Naive thymus-derived CD8-positive, alpha-beta T cell (primary cell): ENCODE measurements around the gene MCM3AP. TPM values are rescaled to one million over a fixed set of nuclear protein-coding genes. Genes with fewer than 3 reads are reported as not detected.
A peak's percentile ranks its signal among the peaks of the same experiment; 100 is the strongest.

Experiments
- ATAC-seq, 2 donors: fragments of 150-1000 bp; cut with Tn5 transposase in 1 of 2; sonication (Bioruptor Pico), chemical (Tn5 transposase) in 1 of 2; 1 replicate in 1 of 2; 2 replicates in 1 of 2; pipeline ENCODE4 v1.10.0; 2021; ENCODE audit warnings: mild to moderate bottlenecking in 2 of 2, moderate library complexity in 2 of 2
- POLR2A ChIA-PET: fragments of 350-600 bp; sonication (Branson Sonifier 250); formaldehyde crosslinking; loops from one replicate; lab custom pipeline; 2021; ENCODE audit warnings: antibody characterized with exemption; lab: Charles Lee
- DNase-seq, 10 donors: peaks; one replicate each; pipeline versions ENCODE4 v3.0.0 to v3.0.0-alpha.2; 2020 to 2022
- H3K27ac Mint-ChIP-seq, 10 donors: one replicate each; pipeline ENCODE4 v1.8.0; 2020 to 2022; ENCODE audit warnings: mild to moderate bottlenecking in 10 of 10, mixed read lengths in 10 of 10, moderate library complexity in 4 of 10, inconsistent platforms in 1 of 10
- H3K27me3 Mint-ChIP-seq, 5 donors: one replicate each; pipeline ENCODE4 v1.8.0; 2021 to 2022; ENCODE audit warnings: mixed read lengths in 5 of 5
- H3K36me3 Mint-ChIP-seq, 3 donors: one replicate each; pipeline ENCODE4 v1.8.0; 2020 to 2022; ENCODE audit warnings: mixed read lengths in 3 of 3, mild to moderate bottlenecking in 2 of 3, inconsistent platforms in 1 of 3
- H3K4me1 Mint-ChIP-seq, 4 donors: one replicate each; pipeline ENCODE4 v1.8.0; 2021 to 2022; ENCODE audit warnings: mixed read lengths in 4 of 4
- H3K4me3 Mint-ChIP-seq, 10 donors: one replicate each; pipeline ENCODE4 v1.8.0; 2020 to 2022; ENCODE audit warnings: mild to moderate bottlenecking in 10 of 10, mixed read lengths in 10 of 10, moderate library complexity in 6 of 10, inconsistent platforms in 1 of 10
- H3K9me3 Mint-ChIP-seq, 9 donors: one replicate each; pipeline ENCODE4 v1.8.0; 2020 to 2022; ENCODE audit warnings: mixed read lengths in 9 of 9, mild to moderate bottlenecking in 3 of 9, inconsistent platforms in 1 of 9, moderate library complexity in 1 of 9
- polyA plus RNA-seq, 3 donors: library from polyadenylated mRNA; unstranded; fragments of 300-500 nt; fragmentation: Illumina TruSeq; gene quantifications; one replicate each; pipeline ENCODE4 v1.2.3, GENCODE V29; 2021
- total RNA-seq, 8 experiments: library from RNA in 2 of 8; stranded (reverse) in 2 of 8; gene quantifications; one replicate each; pipeline ENCODE4 v1.2.3 and lab custom pipeline; 2021 to 2026

The MCM3AP gene
- total and polyA plus RNA-seq, 5 experiments from 2014 or later = 40.5 to 187 (median 61.0) TPM

DNA sequence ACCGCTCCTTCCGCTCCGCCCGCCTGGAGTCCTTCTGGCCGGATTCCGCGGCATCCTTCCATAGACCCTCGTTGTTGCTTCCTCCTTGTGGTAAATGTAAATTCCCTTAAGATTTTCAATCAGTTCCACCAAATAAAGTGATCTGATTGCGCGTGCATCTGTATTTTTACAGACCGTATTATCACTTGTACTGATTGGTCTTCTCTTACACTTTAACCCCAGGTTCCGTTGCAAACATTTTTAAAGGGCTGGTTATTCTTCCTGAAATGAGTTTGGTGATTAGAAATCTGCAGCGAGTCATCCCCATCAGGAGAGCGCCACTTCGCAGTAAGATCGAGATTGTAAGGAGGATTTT, 1.2 kb upstream of the MCM3AP start:
- peak in 1 of 2 donors; percentile 28 for ATAC-seq
- H3K9me3 Mint-ChIP-seq = no peaks in the 10 kb centered on the region
- POLR2A ChIA-PET = interaction anchor here (0.6 to 1.4 kb wide), 2 partner anchors 37 to 72 kb away, joined by 4 read pairs; partner anchors contain the start of genes C21orf58 and PCNT

DNA sequence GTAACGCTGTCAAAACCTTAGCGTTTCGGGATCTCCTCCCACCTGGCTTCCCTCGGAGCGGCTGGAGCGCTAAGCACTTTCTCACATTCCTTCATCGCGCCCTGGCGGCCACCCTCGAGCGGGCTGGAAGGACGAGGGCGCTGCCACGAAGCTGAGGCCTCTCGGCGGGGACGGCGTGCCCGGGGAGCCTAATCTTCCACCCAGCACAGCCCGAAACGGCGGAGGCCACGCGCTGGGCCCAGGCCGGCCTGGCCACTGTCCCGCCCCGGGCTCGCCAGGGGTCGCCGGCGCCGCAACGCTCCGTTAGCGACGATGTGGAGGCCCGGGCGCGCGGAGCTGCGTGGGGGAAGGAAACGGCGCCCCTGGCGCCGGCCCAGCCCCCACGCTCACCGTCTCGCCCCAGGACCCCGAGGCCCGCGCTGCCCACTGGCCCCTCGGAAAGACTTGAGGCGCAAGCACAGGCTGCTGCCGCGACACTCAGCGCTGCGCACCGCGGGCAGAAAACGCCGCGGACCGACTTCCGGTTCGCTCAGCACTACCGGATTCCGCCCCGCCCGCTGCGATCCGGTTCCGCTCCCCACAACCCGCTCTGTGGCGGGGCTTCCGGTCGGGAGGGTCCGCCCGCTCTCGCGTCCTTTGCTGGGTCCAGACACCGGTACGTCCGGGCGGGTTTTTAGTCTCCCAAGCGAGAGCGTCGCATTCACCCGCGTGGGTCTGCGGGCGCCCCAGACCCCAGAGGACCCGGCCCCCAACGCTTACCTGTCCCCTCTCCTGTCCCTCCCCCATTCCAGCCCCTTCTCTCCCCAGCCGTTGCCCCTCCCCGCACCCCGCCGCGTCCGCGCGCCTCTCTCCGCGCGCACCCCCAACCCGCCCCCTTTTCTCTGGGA, 593 bp upstream of the MCM3AP start, which contains the start of gene YBEY:
Gene YBEY (plus strand): TSS at position 582 of the 887 bp plus-strand sequence. CDS start 572 bp downstream, outside the sequence.
- POLR2A ChIA-PET = interaction anchor here (0.6 to 1.5 kb wide), 5 partner anchors 10 to 138 kb away, joined by 4 to 8 read pairs (median 5); partner anchors contain the start of genes C21orf58 and PCNT
- H3K4me3 Mint-ChIP-seq = peak within 1 kb of the TSS; percentile 86 to 100 (median 97)

More for the DNA sequence above, 1.2 kb upstream of the MCM3AP start:
- Mint-ChIP-seq H3K27ac (peak overlapping the region; percentile 89 to 98 (median 97)), H3K4me1 (peaks cover 22 to 69% (median 50%) of the 10 kb centered on the region in 4 donors), H3K27me3 (no peaks in the 10 kb centered on the region), H3K36me3 (peaks cover 4 to 37% (median 17%) of the 10 kb centered on the region in 3 donors), H3K4me3 (peak overlapping the region; percentile 86 to 100 (median 97))
- no peak for DNase-seq

DNA sequence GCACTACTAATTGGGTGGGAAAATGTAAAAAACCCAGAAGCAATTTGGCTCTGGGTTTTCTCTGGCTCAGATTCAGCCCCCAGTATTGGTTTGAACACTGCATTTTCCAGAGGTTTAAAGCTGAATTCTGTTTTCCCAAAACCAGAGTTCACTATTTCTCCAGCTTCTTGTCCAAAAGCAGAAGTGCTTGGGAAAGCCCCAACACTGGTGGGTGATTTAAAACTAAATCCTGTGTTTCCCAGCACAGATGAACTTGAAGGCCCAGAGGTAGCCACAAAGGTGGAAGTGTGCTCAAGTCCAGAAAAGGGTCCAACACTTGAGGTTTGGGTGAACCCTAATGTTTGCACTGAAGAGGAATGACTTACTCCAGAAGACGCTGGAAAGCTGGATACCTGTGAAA, 678 bp downstream of the MCM3AP start:
- Mint-ChIP-seq H3K36me3 (peaks cover 4 to 50% (median 12%) of the 10 kb centered on the region in 3 donors), H3K4me1 (peaks cover 20 to 74% (median 61%) of the 10 kb centered on the region in 4 donors), H3K27ac (peak overlapping the region in 8 of 10 donors; percentile 79 to 97 (median 92)), H3K9me3 (no peaks in the 10 kb centered on the region), H3K4me3 (peak overlapping the region; percentile 77 to 92 (median 90)), H3K27me3 (no peaks in the 10 kb centered on the region)
- DNase-seq (no peak), ATAC-seq (no peak)
- POLR2A ChIA-PET = interaction anchor here (0.6 to 1.5 kb wide), 6 partner anchors 9 to 140 kb away, joined by 3 to 8 read pairs (median 4); a partner anchor contains a TSS

More for the DNA sequence above, 593 bp upstream of the MCM3AP start, which contains the start of gene YBEY:
- DNase-seq = peak; percentile 69 to 90 (median 80)
- peaks cover 4 to 39% (median 11%) of the 10 kb centered on the region in 3 donors for H3K36me3 Mint-ChIP-seq
- H3K27me3 Mint-ChIP-seq = no peaks in the 10 kb centered on the region
- peak; percentile 86 to 88 for ATAC-seq
- peak within 1 kb of the TSS; percentile 89 to 98 (median 97) for H3K27ac Mint-ChIP-seq
- peaks cover 20 to 70% (median 54%) of the 10 kb centered on the region in 4 donors for H3K4me1 Mint-ChIP-seq
- H3K9me3 Mint-ChIP-seq = no peaks in the 10 kb centered on the region

DNA sequence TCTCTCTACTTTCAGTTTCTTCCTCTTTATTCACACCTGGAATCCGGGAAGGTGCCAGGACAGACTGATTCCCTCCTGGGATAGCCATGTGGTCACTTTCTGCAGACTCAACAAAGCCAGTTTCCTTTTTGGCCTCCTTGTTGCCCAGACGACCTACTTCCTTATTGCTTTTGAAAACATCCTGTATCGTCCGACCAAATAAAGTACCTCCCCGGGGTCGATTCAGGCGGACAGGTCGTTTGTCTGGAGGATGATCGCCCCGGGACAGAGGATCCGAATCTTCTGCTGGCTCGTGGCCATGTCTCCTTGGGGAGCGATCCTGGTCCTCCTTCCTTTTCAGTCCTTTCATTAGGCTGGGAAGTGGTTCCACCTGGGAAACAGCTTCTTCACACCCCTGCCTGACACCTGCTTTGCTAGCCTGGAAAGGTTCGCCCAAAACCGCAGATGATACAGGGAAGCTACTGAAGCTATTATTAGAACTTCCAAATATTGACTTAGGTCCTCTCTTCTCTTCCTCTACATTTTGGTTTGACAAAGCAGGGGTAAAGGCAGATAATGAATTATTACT, 1.2 kb downstream of the MCM3AP start:
- Mint-ChIP-seq H3K4me1 (peaks cover 19 to 77% (median 61%) of the 10 kb centered on the region in 4 donors), H3K4me3 (peak overlapping the region in 9 of 10 donors; percentile 31 to 92 (median 79)), H3K9me3 (no peaks in the 10 kb centered on the region), H3K27ac (peak overlapping the region in 9 of 10 donors; percentile 32 to 81 (median 60)), H3K27me3 (no peaks in the 10 kb centered on the region), H3K36me3 (peaks cover 4 to 56% (median 15%) of the 10 kb centered on the region in 3 donors)
- POLR2A ChIA-PET = interaction anchor here (0.9 to 1.5 kb wide), 2 partner anchors 30 to 42 kb away, joined by 3 to 5 read pairs; a partner anchor contains a TSS
- no peak for DNase-seq
- no peak for ATAC-seq

DNA sequence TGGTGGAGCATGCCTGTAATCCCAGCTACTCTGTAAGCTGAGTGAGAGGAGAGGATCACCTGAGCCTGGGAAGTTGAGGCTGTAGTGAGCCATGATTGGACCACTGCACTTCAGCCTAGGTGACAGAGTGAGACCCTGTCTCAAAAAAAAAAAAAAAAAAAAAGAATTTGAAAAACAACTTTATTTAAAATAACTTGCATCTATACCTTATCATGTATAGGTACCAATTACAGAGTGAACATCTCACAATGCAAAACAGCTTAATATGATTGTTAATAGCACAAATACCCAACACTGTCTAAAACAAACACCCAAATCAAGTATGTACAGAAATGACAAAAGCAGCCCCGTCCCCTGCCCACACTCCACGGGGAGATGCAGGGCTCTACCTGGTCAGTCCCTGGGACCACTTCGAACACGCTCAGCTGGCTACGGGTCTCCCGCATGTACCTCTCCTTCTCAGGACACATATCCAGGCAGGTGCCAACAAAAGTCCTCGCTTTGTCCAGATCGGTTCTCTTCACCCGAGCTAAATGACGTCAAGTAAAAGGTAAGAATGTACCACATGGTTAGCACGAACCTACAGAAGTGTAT, 10.5 kb downstream of the MCM3AP start:
- Mint-ChIP-seq H3K4me3 (no peak overlapping the region), H3K36me3 (peaks cover 6 to 91% (median 27%) of the 10 kb centered on the region in 3 donors), H3K4me1 (peaks cover 4 to 20% (median 9%) of the 10 kb centered on the region in 4 donors), H3K27ac (peak overlapping the region in 1 of 10 donors; percentile 34), H3K9me3 (no peaks in the 10 kb centered on the region), H3K27me3 (no peaks in the 10 kb centered on the region)
- POLR2A ChIA-PET = interaction anchor here (0.7 kb wide), 2 partner anchors 10 to 58 kb away, joined by 3 to 4 read pairs; no protein-coding TSS in a partner anchor
- ATAC-seq = no peak
- DNase-seq = no peak

DNA sequence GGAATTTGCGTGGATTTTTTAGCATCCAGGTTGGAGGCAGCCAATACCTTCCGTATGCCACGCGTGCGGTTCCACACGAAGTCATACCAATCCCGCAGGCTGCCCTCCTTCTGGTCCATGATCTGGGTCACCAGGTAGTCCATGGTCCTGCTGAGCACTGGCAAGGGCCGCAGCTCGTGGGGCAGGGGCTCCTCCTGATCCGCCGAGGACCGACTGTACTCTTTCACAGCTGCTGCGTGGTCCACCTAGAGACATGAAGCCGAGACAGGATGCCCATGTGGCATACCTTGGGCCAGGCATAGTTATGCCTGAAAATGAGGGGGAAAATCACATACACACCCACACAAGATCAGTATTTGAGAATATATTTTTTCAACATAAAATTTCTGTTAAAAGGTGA, 12.1 kb downstream of the MCM3AP start:
- H3K4me1 Mint-ChIP-seq = peaks cover 0 to 12% (median 7%) of the 10 kb centered on the region in 4 donors

DNA sequence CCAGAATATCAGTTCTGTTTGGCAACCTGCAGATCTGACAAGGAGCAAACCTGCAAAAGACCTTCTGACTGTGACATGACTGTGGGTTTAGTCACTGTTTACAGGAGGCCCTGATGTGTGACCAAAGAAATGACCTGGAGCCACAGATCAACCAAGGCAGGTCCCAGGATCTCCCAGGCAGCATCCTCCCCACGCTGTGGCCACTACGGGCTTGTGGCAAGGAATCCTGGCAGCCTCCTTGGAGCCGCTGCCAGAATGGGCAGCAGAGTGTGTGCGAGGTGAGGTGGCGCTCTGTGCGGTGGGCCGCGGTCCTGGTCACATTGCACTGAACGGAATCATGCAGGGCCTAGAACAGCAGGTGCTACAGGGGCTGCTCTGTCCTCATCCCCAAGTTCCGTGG, 15.9 kb downstream of the MCM3AP start:
- POLR2A ChIA-PET = no interaction called here

More for the DNA sequence above, 12.1 kb downstream of the MCM3AP start:
- ATAC-seq = no peak
- POLR2A ChIA-PET = no interaction called here
- peaks cover 6 to 90% (median 23%) of the 10 kb centered on the region in 3 donors for H3K36me3 Mint-ChIP-seq
- no peak overlapping the region for H3K27ac Mint-ChIP-seq
- no peak for DNase-seq
- no peak overlapping the region for H3K4me3 Mint-ChIP-seq
- H3K9me3 Mint-ChIP-seq = no peaks in the 10 kb centered on the region
- H3K27me3 Mint-ChIP-seq = no peaks in the 10 kb centered on the region

DNA sequence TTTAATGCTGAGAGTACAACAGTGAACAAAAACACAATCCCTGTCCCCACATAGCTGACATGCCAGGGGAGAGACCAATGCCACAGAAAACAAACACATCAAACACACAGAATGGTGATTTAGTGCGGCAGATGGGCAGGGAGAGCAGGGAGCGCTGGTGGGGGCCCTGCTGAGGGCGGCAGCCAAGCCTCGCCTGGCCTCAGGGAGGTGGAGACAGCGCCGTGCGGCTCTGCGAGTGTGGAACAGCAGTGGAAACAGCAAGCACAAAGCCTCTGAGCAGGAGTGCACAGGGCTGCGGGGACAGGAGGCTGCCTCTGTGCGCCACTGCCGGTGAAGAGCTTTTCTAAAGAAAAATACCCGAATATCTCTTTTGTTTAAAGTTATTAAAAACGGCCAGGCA, 17.0 kb downstream of the MCM3AP start:
- Mint-ChIP-seq H3K4me3 (no peak overlapping the region), H3K36me3 (peaks cover under 1 to 90% (median 12%) of the 10 kb centered on the region in 3 donors), H3K27ac (no peak overlapping the region)

More for the DNA sequence above, 15.9 kb downstream of the MCM3AP start:
- Mint-ChIP-seq H3K4me1 (peaks cover 0 to 6% (median 3%) of the 10 kb centered on the region in 4 donors), H3K4me3 (no peak overlapping the region), H3K36me3 (peaks cover 6 to 90% (median 10%) of the 10 kb centered on the region in 3 donors), H3K27me3 (no peaks in the 10 kb centered on the region), H3K9me3 (no peaks in the 10 kb centered on the region), H3K27ac (peak overlapping the region in 1 of 10 donors; percentile 27)
- no peak for ATAC-seq
- DNase-seq = no peak

DNA sequence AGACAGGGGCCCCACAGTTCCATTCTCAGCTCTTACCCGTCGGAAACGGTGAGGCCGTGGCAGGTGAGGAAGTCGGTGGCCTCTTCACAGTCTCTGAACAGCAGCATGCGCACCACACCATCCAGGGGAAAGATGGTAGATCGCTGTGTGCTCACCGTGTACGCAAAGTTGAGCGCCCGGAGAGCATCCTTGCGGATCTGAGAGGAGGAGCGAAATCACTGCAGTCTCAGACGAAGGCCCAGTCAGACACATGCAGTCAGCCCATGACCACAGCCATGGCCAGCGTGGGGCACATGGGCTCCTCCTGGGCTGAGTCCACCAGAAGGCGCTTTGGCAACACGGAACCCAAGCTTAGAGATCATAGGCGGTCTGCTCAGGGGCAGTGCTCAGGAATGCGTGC, 18.5 kb downstream of the MCM3AP start:
- DNase-seq (no peak), ATAC-seq (no peak)
- Mint-ChIP-seq H3K36me3 (peaks cover 0 to 87% (median 8%) of the 10 kb centered on the region in 3 donors), H3K9me3 (no peaks in the 10 kb centered on the region), H3K4me3 (no peak overlapping the region), H3K27me3 (no peaks in the 10 kb centered on the region), H3K4me1 (peaks cover 0 to 3% (median 2%) of the 10 kb centered on the region in 4 donors), H3K27ac (peak overlapping the region in 3 of 10 donors; percentile 10 to 78 (median 67))
- POLR2A ChIA-PET = no interaction called here

More for the DNA sequence above, 17.0 kb downstream of the MCM3AP start:
- DNase-seq (no peak), ATAC-seq (no peak)
- Mint-ChIP-seq H3K4me1 (peaks cover 0 to 3% (median 1%) of the 10 kb centered on the region in 4 donors), H3K27me3 (no peaks in the 10 kb centered on the region), H3K9me3 (no peaks in the 10 kb centered on the region)
- POLR2A ChIA-PET = no interaction called here

DNA sequence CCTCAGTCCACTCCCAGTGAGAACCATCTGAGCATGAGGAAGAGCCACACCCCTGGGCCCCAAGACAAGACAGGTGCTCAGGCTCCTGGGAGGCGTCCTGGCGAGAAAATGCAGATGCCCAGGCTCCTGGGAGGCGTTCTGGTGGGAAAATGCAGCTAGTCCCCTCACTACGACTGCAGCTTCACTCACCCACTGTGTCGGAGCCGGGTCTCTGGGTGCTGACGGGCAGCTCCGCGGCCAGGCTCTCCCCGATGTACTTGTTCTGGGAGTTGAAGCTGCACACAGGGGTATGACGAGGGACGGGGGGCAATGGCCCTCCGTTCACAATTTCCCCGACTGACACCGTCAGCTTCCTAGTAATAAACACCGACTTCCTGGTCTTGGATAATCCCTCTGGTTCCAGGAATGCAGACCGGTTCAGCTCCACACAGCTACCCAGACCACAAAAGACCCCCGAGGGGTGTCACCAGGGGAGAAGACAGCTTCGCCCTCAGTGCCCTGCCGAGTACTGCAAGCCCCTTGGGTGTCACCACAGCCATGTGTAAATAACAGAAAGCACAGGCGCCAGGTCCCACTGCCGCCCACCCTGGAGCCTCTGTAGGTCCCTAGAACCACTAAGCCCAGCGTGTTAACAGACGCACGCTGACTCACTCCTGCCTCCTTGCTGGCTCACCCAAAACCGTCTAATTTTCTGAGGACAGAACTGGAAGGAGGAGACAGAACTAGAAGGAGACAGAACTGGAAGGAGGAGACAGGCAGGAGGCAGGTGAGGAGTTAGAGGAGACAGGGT, 19.5 kb downstream of the MCM3AP start:
- peak overlapping the region in 2 of 10 donors; percentile 56 to 70 for H3K27ac Mint-ChIP-seq
- no peaks in the 10 kb centered on the region for H3K9me3 Mint-ChIP-seq

DNA sequence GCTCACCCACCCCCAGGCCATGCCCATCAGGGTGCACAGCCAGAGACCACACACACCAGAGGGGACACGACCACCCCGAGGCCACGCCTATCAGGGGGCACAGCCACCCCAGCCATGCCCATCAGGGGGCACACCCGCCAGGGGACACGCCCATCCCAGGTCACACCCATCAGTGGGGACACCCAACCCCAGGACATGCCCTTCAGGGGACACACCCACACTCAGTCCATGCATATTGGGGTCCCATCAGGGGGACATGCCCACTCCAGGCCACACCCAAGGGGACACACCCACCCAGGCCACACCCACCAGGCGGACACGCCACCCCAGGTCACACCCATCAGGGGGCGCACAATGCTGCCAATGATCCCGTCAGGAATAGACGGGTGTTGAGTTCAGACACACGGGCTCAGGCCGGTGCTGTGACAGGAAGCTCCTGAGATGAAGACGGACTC, 20.7 kb downstream of the MCM3AP start:
- Mint-ChIP-seq H3K9me3 (no peaks in the 10 kb centered on the region), H3K4me1 (peaks cover 0 to 5% (median 3%) of the 10 kb centered on the region in 4 donors), H3K36me3 (peaks cover 0 to 86% (median 10%) of the 10 kb centered on the region in 3 donors), H3K4me3 (no peak overlapping the region), H3K27ac (no peak overlapping the region), H3K27me3 (no peaks in the 10 kb centered on the region)
- POLR2A ChIA-PET = interaction anchor here (0.6 to 0.7 kb wide), 2 partner anchors 16 to 291 kb away, joined by 3 read pairs; no protein-coding TSS in a partner anchor
- DNase-seq (no peak), ATAC-seq (no peak)

More for the DNA sequence above, 19.5 kb downstream of the MCM3AP start:
- Mint-ChIP-seq H3K4me1 (peaks cover 0 to 4% (median 3%) of the 10 kb centered on the region in 4 donors), H3K36me3 (peaks cover 0 to 89% (median 9%) of the 10 kb centered on the region in 3 donors), H3K27me3 (no peaks in the 10 kb centered on the region), H3K4me3 (no peak overlapping the region)
- POLR2A ChIA-PET = interaction anchor here (0.5 kb wide), 1 partner anchor 19 kb away, joined by 3 read pairs; the partner anchor contains the start of gene MCM3AP
- no peak for DNase-seq
- no peak for ATAC-seq
